C4-2B (cell line): ENCODE data around the gene REELD1.

Source experiments
- CTCF ChIP-seq: fragments of 450-650 bp; conservative IDR thresholded peaks from 2 replicates; pipeline ENCODE4 v1.5.1; 2017; ENCODE audit warnings: mild to moderate bottlenecking
- ZFX ChIP-seq: fragments of 450-650 bp; IDR thresholded peaks from 2 replicates; pipeline ENCODE4 v1.6.1; 2017

- TF ChIP-seq CTCF (no peak), ZFX (no peak)
Observed at GRCh38 chr4:146210890-146211289, 3.4 kb upstream of the REELD1 start.
